Right kidney (tissue), 1 donor: Measurements from ENCODE around the gene NELL2.

Source experiments
- DNase-seq: peaks from one replicate; pipeline ENCODE4 v3.0.0-alpha.2; 2016

NELL2 gene

DNA sequence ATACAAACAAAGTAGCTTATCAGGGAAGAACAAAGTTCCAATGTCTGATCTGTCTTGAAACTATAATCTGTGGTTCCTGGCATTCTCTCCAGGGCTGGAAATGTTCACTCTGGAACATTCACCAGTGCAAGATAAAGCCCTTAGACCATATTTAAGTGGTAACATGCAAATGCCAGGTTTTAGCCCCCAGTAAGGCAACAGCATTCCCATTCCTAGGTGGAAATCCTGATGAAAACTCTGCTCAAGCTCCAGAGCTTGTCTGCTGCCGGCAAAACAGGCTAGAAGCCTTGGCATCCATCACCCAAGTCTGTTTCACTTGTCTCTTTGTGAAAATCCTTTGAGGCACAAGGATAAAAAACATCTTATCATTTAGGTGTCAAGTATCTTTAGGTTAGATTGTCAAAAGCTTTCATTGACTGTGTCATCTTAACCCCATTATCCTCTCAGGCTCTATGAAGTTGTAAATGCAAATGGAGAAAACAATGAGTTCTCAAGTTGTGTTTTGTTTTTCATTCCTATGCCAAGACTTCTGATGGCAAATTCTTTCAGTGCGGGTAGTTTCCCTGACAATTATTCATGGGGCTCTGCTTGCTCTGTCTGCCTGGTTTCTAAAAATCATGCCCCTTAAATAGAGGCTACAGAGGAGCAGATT, 344.7 kb downstream of the NELL2 start:
- no peak for DNase-seq

- no peak for DNase-seq
Measured at GRCh38 chr12:44526655-44527182, 349.4 kb downstream of the NELL2 start.

GRCh38 chr12:44525806-44526654, 350.1 kb downstream of the NELL2 start:
- DNase-seq, result no peak

- DNase-seq, result no peak
Measured at GRCh38 chr12:44523828-44524227, 352.3 kb downstream of the NELL2 start.

DNA sequence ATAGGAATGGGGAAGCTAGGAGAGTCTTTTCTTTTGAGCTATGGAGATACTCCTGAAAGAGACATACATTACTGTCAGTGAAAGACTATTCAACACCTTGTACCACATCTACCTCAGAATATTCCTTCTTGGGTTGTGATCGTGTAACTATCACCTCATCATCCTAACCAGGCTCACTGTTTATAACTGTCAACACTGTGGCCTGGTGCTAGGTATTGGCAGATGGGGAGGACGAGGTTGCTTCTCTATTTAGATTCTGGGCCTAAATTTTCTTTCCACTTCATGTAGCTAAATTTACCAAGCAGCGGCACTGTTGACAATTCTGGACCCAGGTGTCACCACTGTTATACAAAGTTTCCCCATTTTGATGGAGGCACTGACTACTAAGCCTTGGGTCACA, 354.4 kb downstream of the NELL2 start:
- DNase-seq, result no peak

- no peak for DNase-seq
Measured at GRCh38 chr12:44519931-44520330, 356.2 kb downstream of the NELL2 start.

GRCh38 chr12:44511289-44511688, 364.8 kb downstream of the NELL2 start:
- DNase-seq, result no peak

DNA sequence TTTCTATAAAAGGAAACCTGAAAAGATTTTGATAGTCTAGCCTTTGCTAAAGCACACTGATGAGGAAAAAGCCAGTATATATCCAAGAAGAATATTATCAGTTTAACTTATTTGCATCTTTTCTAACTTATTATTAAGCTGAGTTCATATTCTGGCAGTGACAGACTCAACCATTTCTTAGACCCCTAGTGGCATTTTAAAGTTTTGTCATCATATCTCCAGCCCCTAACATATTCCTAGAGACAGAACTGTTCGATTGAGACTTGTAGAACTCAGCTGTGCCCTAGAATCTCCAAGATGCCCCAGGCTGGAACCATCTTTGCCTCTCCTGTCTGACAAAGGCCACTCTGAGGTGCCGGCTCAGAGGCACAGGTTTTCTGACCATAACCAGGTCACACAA, 365.6 kb downstream of the NELL2 start:
- no peak for DNase-seq

- DNase-seq, result no peak
Measured at GRCh38 chr12:44510076-44510475, 366.0 kb downstream of the NELL2 start.

DNA sequence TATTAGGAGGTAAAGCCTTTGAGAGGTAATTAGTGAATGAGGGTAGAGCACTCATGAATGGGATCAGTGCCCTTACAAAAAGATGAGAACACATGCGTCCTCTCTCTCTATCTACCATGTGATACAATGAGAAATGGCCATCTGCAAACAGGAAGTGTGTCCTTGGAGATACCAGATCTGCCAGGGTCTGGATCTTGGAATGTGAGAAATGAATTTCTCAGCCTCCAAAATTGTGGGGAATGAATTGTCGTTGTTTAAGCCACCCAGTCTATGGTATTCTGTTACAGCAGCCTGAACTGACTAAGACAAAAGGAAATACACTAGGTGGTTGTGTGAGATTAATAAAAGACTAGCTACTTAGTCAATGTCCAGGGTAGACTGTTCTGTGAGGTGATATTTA, 366.6 kb downstream of the NELL2 start:
- DNase-seq, result no peak

DNA sequence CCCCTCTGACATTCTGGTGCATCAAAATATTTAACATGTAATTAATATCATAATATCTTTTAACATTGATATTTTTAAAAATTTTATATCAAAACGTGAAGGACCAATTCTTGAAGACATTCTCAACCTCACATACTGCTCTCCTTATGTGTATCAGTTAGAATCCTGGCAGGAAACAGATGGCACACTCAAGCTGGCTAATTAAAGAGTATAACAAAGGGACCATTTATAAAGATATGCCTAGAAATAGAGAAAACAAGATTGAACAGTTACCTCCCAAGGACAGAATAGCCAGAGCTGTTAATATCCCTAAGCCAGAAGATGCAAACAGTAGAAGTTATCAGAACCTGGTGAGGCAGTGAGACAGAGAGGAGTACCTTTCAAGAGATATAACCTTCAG, 368.7 kb downstream of the NELL2 start:
- no peak for DNase-seq

- DNase-seq, result no peak
Measured at GRCh38 chr12:44504799-44505198, 371.3 kb downstream of the NELL2 start.

- DNase-seq, result no peak
Measured at GRCh38 chr12:44503329-44503728, 372.8 kb downstream of the NELL2 start.

GRCh38 chr12:44502681-44503080, 373.4 kb downstream of the NELL2 start:
- no peak for DNase-seq

GRCh38 chr12:44500423-44500822, 375.7 kb downstream of the NELL2 start:
- no peak for DNase-seq

DNA sequence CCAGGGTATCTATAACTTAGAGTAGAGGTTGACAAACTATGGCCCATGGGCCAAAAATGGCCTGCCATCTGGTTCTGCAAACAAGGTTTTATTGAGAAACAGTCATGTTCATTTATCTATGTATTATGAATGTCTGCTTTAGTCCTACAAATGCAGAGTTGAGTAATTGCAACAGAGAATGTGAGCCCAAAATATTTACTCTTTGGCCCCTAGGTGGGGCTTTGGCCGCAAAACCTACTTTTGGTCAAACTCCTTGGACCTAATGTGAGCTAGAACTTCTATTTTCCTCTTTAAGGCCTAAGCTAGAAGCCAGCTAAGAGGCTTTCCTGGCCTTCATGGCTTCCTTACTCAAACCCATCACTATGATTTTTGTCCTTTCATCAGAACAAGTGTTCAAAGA, 379.1 kb downstream of the NELL2 start:
- DNase-seq, result no peak

DNA sequence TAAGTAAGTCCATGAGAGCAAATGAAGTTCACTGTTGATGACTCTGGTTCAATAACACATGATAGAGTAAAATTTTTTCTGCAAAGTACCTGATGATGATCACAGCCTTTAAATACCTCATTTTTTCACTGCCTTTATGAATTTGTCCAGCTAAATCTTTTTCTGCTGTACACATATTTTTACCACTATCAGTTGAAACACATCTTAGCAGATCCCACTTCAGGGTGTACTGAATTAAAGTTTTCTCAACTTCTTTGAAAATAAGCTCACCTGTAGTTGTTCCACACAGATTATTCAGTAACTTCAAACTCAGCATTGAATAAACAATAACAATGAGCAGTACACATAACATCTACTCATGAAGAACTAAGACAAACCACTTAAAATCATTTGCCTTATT, 385.9 kb downstream of the NELL2 start:
- DNase-seq, result no peak

GRCh38 chr12:44488180-44488579, 387.9 kb downstream of the NELL2 start:
- no peak for DNase-seq

- no peak for DNase-seq
Measured at GRCh38 chr12:44484862-44485261, 391.3 kb downstream of the NELL2 start.

- DNase-seq, result no peak
Measured at GRCh38 chr12:44477331-44477980, 398.7 kb downstream of the NELL2 start.

- DNase-seq, result no peak
Measured at GRCh38 chr12:44476683-44477082, 399.4 kb downstream of the NELL2 start.

DNA sequence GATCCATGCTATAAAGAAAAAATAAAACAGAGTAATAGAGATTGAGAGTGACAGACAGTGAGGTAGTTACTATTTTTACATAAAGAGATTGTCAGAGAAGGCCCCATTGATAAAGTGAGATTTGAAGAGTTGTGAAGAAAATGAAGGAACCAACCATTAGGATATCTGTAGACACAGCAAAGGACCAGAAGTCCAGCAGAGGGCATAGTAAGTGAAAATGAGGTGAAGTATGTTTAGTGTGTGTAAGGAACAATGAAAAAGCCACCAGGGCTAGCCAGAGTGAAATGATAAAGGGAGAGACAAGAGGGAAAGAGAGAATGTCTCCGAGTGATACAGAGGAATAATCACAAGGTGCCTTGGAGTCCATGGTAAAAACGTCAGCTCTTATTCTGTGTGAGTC, 411.0 kb downstream of the NELL2 start:
- DNase-seq, result no peak

- no peak for DNase-seq
Measured at GRCh38 chr12:44464180-44464579, 411.9 kb downstream of the NELL2 start.
